GM21423 (cell line): ENCODE data around the gene SOX8.
"Not testable (repeated sequence)": the region's sequence is repeated elsewhere in the genome, so short reads cannot be mapped to it uniquely, and the experiment has no call there.

ENCODE experiments used
- ATAC-seq: cut with Tn5 transposase; IDR thresholded peaks from one replicate; pipeline ENCODE4 v1.9.1; 2021; ENCODE audit warnings: mild to moderate bottlenecking, moderate library complexity; ENCODE audit not compliant: unreplicated experiment

Gene SOX8

DNA sequence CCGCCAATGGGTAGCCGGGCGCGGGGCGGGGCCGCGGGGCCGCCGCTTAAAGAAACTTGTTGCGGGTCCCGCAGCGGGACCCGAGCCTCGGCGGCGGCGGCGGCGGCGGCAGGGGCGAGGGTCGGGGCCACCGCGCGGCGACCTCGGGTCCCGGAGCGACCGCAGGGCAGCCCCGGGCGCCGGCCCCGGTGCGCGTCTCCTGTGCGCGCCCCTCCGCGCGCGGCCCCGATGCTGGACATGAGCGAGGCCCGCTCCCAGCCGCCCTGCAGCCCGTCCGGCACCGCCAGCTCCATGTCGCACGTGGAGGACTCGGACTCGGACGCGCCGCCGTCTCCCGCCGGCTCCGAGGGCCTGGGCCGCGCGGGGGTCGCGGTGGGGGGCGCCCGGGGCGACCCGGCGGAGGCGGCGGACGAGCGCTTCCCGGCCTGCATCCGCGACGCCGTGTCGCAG is at the start of gene SOX8:
Gene SOX8, plus strand, starts transcription at position 76 of the 450 bp plus-strand sequence. Its CDS starts 153 bp downstream, at position 229.
- no peak for ATAC-seq

DNA sequence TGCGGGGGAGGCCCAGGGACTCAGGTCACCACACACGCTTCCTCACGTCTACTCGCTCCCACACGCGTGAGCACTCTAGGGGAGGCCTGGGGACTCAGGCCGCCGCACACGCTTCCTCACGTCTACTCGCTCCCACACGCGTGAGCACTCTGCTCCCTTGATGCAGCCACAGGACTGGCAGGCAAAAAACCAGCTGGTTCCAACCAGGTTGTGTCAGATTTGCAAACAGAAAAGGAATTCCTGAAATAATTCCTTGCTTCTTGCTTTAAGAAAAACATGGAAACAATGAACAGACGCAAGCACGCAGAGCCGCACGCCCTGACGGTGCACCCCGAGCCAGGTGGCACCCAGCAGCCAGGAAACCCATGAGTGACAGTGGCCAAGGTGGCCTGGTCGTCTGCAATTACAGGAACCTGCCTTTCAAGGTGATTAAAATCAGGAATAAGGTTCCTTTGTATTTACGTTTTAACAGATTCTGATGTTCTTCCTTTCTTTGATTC is 48.7 kb upstream of the SOX8 start:
- ATAC-seq: no peak

DNA sequence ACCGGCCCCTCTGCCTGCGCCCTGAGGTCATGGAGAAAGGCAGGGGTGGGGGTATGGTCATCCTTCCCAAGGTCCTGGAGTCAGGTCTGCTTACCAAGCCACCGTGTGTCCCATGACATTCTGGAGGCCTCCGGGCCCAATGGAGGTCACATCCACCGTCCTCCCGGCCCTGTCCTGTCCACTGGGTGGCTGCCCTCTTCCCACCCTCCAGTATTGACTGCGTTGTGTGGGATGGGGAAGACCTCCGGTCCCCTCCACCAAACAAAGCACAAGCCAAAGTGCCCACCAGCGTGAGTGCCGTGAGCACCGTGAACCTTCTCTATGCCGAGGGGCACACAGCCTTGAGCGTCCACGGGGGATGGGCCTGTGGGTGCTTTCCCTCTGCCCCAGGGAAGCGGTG is 48.0 kb upstream of the SOX8 start:
- no peak for ATAC-seq

DNA sequence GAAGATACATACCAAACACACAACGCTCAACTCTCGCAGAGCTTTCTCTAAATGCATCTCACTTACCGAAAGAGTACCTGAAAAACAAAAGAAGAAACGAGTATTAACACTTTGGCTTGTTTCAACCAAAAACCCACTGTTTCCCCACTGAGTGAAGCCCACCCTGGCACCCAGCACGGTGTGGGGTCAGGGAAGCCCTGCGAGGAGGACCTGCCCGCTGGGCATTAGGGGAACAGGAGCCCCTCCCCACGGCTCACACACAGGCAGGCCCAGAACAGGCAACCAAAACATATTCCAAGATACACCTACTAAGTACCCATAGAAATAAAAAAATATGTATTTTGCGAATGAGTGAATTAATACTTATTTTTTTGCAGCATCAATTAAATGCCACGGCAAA is 47.4 kb upstream of the SOX8 start:
- ATAC-seq: no peak

DNA sequence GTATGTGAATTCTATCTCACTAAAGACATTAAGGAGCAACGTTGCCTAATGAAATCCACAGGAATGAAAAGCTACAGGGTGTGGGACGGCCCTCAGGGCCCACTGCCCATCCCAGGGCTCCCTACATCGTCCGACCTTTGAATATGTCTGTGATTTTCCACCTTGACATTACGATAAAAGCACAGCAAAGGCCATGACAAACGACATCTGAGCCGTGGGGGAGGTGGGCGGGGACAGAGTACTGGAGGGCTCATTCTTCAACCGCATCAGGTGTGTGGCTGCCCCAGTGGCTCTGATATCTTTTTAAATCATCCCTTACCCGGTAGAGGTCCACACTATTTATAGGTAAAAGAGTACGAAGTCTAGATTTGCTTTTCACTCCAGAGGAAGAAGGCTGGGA is 45.9 kb upstream of the SOX8 start:
- no peak for ATAC-seq

DNA sequence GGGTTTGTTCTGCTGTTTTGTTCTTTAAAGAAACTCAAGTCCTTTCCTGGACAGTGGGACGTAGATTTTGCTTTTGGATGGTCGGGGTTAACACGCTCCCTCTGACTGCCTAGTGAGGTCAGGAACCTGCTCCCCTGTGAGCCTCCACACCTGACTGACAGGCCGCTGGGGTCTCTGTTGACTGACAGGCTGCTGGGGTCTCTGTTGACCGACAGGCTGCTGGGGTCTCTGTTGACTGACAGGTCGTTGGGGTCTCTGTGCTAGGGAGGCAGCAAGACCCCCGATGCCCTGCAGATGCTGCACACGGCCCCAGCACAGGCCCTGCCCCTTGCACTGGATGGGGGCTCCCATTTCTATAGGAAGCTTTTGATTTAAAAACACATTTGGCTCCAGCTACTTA is 44.3 kb upstream of the SOX8 start:
- no peak for ATAC-seq

DNA sequence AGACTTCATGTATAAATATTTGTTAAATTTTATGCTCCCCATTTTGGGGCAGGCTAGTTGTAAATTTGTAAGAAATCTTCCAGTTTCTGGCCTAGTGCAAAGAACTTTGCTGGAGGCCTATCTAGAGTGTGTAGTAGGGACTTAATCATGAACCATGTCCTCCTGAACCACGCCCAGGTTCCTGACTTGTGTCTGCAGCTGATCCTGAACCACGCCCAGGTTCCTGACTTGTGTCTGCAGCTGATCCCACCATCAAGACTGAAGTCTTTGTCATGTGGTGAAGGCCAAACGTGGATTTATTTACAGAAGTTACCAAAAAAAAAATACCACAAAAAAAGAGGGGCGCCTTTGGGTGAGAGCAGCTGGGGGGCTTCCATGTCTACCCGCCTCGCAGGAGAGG is 43.8 kb upstream of the SOX8 start:
- no peak for ATAC-seq

DNA sequence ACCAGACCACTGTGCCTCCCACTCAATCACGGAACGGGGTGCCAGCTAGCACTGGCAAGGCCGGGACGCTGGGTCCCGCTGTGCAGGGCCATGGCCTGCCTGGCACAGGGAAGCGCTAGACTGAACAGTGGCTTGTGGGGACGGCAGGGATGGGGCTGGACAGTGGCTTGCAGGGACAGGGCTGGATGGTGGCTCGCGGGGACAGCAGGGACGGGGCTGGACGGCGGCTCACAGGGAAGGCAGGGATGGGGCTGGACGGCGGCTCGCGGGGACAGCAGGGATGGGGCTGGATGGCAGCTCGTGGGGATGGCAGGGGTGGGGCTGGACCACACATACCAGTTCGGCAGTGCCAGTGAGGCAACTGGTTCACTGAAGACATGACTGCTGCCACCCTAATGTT is 43.4 kb upstream of the SOX8 start:
- ATAC-seq: no peak

DNA sequence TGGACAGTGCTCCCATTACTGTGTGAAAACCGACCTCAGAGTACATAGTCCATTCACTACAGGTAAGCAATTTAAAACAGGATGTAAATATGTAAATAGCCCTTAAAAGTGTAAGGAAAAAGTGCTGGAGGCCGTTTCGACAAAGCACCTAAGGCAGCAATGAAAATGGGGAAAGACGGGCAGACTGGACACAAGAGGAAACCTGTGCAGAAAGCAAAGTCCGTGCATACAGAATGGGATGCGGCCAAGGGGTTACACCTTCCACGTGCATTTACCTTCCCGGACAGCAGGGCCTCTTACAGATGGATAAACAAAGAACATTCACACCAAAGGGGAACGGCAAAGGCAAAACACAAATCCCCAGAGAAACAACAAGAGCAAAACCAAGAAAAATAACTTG is 42.8 kb upstream of the SOX8 start:
- no peak for ATAC-seq

DNA sequence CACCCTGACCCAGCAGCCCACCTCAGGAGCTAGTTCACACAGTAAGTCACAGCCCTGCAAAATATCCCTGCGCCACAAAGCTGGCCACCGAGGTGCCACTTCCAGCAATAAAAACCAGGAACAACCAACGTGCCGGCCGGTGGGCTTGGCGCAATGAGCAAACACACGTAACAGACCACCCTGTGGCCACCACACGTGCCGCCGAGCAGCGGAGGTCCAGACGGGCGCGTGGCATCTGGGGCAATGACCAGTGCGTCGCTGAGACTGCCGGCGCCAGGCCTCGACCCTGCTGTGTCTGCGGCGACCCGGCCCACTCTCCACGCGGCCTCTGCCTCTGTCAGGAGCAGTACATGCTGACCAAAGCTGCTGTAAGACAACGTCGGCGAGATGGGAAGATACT is 42.3 kb upstream of the SOX8 start:
- ATAC-seq: no peak

DNA sequence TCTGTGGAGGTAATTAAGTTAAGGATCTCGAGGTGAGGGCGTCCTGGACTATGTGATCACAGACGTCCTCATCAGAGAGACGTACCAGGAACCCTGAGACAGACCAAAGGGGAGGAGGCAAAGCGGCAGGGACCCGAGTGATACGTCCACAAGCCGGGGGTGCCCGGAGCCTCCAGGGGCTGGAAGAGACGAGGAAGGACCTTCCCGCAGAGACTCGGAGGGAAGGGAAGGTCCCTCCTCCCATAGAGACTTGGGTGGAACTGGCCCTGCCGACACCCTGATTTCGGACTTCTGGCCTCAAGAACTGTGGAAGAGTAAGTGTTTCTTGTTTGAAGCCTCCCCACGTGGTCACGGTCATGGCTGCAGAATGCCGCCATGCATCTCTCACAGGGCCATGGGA is 41.6 kb upstream of the SOX8 start:
- ATAC-seq: no peak

DNA sequence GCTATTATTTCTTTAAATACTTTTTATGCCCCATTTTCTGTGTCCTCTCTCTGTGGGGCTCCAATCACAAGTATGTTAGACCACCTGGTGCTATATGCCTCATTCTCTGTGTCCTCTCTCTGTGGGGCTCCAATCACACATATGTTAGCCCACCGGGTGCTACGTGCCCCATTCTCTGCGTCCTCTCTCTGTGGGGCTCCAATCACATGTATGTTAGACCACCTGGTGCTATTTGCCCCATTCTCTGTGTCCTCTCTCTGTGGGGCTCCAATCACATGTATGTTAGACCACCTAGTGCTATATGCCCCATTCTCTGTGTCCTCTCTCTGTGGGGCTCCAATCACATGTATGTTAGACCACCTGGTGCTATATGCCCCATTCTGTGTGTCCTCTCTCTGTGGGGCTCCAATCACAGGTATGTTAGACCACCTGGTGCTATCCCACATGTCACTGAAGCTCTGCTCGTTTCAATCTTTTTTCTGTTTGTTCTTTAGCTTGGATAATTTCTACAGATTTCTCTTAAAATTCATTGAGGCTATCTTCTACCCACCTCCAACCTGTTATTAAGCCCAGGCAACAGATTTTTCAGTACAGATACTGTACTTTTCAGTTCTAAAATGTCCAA is 39.0 kb upstream of the SOX8 start:
- no peak for ATAC-seq

DNA sequence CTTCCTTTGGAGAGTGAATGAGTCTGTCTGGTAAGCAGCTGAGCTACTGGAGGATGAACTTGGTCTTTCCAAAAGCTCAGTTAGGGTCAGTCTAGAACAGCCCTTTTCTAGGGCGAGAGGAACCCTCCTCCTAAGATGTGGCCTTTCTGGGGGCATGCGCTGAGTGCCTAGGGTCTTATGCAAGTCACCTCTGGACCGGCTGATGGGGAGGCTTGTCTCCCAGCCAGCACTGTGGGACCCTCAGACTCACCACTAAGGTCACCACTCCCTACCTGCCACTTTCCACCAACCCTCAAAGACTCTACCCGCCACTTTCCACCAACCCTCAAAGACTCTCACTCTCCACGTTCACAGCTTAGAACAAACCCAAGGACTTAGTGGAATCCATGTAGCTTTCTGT is 37.6 kb upstream of the SOX8 start:
- no peak for ATAC-seq

DNA sequence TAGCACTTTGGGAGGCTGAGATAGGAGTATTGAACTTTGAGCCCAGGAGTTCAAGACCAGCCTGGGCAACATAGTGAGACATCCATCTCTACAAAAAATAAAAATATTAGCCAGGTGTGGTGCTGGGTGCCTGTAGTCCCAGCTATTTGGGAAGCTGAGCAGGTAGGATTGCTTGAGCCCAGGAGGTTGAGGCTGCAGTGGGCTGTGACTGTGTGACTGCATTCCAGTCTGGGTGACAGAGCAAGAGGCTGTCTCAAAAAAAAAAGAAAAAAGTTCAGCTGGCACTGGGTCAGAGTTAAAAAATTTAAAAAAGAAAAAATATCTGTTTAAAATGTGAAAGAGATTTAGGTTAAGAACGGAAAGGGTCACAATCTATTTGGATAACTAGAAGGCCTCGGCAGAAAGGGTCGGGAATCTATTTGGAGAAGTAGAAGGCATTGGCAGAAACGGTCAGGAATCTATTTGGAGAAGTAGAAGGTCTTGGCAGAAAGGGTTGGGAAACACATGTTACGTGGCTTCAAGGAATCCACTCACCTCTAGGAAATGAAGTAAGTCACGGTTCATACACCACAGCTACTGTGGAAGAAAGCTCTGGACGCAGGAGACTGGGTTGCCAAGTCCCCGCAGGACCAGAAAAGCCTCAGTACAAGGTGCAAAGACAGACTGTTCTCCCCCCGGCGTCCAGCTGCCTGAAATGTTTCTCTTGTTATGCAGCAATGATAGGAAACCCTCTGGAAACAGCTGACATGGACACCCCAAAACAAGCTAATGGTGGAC is 36.1 kb upstream of the SOX8 start:
- ATAC-seq: no peak

DNA sequence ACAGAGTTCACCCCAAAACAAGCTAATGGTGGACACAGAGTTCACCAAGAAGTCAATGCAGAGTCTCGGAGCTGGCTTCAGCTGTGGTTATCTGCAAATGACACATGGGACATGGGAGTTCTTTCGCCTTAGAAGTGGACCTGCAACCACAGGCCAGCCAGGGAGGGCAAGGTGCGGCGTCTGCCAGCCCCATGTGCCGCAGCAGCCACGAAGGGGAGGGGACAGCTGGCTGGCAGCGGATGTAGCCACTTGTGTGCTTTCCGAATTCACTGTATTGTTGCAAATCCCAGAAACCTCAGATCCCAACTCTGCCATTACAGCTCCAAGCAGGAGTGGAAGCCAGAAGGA is 35.5 kb upstream of the SOX8 start:
- ATAC-seq: no peak

DNA sequence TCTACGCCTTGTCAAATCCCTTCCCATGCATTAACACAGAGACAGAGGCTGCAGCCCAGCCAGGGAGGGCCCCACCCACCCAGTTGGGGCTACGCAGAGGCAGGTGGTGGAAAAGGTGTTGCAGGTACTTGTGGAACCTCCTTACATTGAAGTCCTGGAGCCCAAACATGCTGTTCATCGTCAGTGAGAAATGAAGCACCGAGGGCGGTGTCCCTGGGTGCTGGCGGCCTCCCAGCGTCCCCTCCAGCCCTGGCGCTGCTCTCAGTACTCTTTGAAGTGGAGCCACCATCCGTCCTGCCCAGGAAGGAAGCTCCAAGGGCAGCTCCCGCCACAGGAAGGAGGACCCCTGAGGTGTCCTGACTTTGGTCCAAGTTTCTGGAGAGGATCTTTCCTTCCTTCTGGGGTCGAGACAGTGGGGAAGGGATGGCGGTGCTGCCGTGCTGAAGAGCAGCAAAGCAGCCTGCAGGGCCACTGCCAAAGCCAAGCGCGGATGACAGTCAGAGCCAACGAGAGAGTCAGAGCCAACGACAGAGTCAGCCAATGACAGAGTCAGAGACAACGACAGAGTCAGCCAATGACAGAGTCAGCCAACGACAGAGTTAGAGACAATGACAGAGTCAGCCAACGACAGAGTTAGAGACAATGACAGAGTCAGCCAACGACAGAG is 34.2 kb upstream of the SOX8 start:
- no peak for ATAC-seq

DNA sequence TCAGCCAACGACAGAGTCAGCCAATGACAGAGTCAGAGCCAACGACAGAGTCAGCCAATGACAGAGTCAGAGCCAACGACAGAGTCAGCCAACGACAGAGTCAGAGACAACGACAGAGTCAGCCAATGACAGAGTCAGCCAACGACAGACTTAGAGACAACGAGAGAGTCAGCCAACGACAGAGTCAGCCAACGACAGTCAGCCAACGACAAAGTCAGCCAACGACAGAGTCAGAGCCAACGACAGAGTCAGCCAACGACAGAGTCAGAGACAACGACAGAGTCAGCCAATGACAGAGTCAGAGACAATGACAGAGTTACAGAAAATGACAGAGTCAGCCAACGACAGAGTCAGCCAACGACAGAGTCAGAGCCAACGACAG is 33.7 kb upstream of the SOX8 start:
- not testable (repeated sequence) for ATAC-seq

DNA sequence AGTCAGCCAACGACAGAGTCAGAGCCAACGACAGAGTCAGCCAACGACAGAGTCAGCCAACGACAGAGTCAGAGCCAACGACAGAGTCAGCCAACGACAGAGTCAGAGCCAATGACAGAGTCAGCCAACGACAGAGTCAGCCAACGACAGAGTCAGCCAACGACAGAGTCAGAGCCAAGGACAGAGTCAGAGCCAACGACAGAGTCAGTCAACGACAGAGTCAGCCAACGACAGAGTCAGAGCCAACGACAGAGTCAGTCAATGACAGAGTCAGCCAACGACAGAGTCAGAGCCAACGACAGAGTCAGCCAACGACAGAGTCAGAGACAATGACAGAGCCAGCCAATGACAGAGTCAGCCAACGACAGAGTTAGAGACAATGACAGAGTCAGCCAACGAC is 32.8 kb upstream of the SOX8 start:
- ATAC-seq: not testable (repeated sequence)

DNA sequence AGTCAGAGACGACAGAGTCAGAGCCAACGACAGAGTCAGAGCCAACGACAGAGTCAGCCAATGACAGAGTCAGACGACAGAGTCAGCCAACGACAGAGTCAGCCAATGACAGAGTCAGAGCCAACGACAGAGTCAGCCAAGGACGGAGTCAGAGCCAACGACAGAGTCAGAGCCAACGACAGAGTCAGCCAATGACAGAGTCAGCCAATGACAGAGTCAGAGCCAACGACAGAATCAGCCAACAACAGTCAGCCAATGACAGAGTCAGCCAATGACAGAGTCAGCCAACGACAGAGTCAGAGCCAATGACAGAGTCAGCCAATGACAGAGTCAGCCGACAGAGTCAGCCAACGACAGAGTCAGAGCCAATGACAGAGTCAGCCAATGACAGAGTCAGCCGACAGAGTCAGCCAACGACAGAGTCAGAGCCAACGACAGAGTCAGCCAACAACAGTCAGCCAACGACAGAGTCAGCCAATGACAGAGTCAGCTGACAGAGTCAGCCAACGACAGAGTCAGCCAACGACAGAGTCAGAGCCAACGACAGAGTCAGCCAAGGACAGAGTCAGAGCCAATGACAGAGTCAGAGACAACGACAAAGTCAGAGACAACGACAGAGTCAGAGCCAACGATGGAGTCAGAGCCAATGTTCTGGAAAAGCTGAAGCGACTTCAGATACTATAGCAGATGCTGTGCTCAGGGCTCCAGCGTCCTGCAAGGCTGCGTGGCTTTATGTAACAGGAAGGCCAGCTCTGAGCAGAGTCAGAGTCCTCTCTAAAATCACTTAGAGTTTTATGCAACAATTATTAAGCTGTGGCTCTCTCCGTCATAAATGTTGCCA is 30.6 kb upstream of the SOX8 start:
- ATAC-seq: not testable (repeated sequence)

DNA sequence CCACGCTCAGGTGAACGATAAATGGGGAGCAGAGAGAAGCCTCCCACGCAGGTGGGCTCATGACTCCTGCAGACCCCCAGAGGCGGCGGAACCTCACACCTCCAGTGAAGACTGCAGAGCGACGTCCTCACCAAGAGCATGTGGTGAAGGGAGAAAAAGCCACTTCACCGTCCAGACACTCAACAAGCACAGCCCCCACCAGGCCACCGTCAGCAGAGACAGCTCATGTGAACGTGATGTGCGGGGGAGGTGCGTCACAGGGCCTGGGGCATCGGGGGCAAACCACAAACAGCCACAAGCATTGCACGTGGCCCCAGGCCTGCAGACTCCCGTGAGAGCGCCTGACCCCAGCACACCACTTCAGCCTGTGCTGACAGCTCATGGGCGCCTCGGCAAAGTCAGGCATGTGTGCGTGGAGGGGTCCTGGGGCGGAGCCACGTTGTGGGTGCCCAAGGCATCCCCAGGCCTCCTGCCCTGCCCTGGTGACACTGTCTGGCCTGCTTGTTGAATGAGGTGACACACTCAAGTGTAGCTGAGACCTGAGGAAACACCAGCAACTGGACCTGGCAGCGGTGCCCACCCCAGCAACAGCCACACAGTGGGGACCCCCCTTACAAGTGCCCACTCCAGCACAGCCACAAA is 29.8 kb upstream of the SOX8 start:
- ATAC-seq: no peak

DNA sequence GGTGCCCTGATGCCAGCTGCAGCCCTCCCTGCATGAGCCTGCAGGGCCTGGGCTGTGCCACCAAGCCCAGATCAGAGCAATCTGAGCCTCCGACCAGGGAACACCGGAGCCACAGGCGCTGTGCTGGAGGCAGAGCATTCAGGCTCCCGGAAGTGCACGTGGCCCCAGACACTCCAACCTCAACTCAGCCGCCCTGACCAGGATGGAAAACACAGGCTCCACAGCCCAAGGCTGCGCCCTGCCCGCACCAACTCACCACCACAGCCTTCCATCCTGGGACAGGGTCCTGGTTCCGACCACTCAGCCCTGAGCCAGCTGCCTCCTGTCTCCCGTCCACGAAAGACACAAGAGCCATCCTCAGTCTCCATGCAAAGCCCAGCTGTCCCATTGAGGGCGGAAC is 29.2 kb upstream of the SOX8 start:
- no peak for ATAC-seq
